Glomerular visceral epithelial cell (primary cell): ENCODE data around the gene PNN.
"Not testable (repeated sequence)": the region's sequence is repeated elsewhere in the genome, so short reads cannot be mapped to it uniquely, and the experiment has no call there.

Source experiments
- DNase-seq: peaks from one replicate; pipeline ENCODE4 v3.0.0-alpha.2; 2016; ENCODE audit errors: extremely low spot score

PNN gene

DNA sequence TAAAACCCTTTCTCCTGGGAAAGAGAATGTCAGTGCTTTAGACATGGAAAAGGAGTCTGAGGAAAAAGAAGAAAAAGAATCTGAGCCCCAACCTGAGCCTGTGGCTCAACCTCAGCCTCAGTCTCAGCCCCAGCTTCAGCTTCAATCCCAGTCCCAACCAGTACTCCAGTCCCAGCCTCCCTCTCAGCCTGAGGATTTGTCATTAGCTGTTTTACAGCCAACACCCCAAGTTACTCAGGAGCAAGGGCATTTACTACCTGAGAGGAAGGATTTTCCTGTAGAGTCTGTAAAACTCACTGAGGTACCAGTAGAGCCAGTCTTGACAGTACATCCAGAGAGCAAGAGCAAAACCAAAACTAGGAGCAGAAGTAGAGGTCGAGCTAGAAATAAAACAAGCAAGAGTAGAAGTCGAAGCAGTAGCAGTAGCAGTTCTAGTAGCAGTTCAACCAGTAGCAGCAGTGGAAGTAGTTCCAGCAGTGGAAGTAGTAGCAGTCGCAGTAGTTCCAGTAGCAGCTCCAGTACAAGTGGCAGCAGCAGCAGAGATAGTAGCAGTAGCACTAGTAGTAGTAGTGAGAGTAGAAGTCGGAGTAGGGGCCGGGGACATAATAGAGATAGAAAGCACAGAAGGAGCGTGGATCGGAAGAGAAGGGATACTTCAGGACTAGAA, 6.1 kb downstream of the PNN start:
- no peak for DNase-seq

- DNase-seq: no peak
Measured at GRCh38 chr14:39181693-39182047, 6.6 kb downstream of the PNN start.

GRCh38 chr14:39182770-39183684, 8.0 kb downstream of the PNN start:
- DNase-seq: no peak

GRCh38 chr14:39183685-39184003, 8.6 kb downstream of the PNN start:
- not testable (repeated sequence) for DNase-seq

DNA sequence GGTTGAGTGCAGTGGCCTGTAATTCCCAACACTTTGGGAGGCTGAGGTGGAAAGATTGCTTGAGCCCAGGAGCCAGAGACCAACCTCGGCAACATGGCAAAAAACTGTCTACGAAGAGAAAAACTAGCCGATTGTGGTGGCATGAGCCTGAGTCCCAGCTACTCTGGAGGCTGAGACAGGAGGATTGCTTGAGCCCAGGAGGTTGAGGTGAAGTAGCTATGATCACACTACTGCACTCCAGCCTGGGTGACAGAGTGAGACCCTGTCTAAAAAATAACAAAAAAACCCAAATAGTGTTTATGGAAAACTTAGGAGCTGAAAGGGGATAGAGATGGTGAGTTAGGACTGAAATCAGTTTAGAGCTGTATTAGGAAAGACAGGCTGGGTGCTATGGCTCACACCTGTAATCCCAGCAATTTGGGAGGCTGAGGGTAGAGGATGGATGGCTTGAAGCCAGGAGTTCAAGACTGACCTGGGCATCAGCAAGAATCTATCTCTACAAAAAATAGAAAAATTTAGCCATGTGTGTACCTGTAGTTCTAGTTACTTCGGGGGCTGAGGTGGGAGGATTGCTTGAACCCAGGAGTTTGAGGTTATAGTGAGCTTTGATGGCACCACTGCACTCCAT, 9.7 kb downstream of the PNN start:
- no peak for DNase-seq

DNA sequence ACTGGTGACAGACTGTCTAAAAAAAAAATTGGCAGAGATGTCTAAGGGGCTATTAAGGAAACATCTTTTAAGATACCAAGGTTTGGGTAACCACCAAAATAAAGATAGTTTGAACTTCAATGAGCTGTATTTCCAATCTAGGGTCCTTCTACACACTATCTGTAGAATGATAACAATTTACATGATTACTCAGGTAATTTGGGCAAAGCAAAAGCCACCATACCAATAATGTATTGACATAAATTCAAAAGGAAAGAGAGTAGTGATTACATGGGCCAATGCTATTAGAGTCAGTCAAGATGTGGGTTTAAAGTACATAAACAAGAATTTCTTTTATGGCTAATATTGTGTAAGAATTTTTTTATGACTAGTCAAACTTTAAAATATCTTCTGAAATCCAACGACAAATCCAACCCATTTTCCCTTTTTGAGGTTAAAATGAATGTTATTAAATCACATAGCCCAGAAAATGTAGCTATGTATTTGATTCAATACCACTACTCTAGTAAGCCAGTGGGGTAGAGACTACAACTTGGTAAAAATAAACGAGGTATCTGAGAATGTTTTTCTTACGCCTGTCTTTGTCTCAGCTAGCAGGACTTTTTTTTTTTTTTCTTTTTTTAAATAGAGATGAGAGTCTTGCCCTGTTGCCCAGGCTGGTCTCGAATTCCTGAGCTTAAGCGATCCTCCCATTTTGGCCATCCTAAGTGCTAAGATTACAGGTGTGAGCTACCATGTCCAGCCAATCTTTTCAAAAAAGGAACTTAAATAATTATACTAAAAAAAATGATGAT, 10.4 kb downstream of the PNN start:
- no peak for DNase-seq

GRCh38 chr14:39186941-39187525, 12.0 kb downstream of the PNN start:
- no peak for DNase-seq

DNA sequence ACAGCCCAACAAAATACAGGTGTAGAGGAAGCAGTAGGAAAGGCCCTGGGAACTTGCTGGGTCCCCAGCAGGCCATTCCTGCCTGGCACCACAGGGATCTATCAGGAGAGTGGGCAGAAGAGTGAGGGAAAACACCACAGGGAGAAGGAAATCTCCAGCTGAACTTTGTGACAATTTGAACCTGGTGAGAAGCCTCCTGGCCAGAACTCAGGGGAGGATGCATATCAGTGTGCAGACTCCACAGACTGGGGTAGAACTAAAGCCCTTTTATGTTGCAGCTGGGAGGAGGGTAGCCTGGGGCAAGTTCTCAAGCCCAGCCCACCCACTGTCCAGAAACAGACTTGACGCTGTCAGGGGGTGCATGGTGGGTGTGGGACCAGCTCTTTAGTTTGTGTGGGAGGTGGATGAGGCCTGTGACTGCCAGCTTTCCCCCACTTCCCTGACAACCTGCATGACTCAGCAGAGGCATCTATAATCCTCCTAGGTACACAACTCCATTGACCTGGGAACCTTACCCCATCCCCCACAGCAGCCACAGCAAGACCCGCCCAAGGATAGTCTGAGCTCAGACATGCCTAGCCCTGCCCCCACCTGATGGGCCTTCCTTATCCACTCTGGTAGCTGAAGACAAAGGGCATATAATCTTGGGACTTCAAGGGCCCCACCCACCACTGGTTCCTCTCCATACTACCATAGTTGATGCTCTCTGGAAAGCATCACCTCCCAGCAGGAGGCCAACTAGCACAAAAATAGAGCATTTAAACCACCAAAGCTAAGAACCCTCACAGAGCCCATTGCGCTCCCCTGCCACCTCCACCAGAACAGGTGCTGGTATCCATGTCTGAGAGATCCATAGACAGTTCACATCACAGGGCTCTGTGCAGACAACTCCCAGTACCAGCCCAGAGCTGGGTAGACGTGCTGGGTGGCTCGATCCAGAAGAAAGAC, 28.9 kb downstream of the PNN start:
- DNase-seq: no peak

DNA sequence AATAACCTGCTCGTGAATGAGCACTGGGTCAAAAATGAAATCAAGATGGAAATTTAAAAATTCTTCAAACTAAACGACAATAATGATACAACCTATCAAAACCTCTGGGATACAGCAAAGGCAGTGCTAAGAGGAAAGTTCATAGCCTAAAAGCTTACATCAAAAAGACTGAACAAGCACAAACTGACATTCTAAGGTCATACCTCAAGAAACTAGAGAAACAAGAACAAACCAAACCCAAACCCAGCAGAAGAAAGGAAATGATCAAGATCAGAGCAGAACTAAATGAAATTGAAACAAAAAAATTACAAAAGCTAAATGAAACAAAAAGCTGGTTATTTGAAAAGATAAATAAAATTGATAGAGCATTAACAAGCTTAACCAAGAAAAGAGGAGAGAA, 32.4 kb downstream of the PNN start:
- DNase-seq: not testable (repeated sequence)

GRCh38 chr14:39211109-39211741, 36.2 kb downstream of the PNN start:
- no peak for DNase-seq

- DNase-seq: no peak
Measured at GRCh38 chr14:39212034-39212433, 37.0 kb downstream of the PNN start.

DNA sequence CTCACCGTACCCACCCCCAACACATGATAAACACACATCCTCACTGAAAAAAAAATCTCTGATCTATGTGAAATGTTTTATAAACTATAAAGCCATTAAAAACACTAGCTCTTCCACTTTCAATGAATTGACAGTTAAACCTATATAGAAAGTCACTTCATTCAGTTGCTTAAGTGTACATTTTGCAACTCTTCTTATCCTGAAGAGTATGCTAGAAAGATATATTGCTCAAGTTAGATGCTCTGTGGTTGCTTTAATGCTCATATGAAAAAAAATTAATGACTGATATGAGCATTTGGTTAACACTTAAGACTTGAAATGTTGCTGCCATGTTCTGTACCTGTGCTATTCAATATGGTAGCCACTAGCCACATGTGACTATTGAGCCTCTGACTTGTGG, 37.6 kb downstream of the PNN start:
- no peak for DNase-seq

GRCh38 chr14:39217214-39217879, 42.3 kb downstream of the PNN start:
- no peak for DNase-seq

GRCh38 chr14:39218171-39218769, 43.2 kb downstream of the PNN start:
- DNase-seq: peak; percentile 41

DNA sequence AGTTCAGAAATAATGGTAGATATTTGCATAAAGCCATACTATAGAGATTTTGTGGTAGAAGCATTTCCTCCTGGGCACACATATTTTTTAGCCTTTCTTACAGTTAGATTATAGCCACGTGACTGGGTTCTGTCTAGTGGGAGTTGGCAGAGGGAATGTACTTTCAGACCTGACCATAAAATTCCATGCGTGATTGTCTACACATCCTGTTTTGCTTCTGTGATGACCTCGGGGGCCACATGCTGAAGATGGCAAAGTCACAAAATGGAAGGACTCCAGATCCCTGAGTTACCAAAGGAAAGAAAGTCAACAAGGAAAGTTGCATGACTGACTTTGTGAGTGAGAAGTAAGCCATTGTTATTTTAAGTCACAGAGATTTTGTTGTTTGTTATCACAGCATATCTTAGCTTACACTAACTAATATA, 44.0 kb downstream of the PNN start:
- DNase-seq: peak; percentile 36

GRCh38 chr14:39220473-39220872, 45.4 kb downstream of the PNN start:
- not testable (repeated sequence) for DNase-seq

- DNase-seq: no peak
Measured at GRCh38 chr14:39228044-39228443, 53.0 kb downstream of the PNN start.

- no peak for DNase-seq
Measured at GRCh38 chr14:39228509-39229221, 53.6 kb downstream of the PNN start.

DNA sequence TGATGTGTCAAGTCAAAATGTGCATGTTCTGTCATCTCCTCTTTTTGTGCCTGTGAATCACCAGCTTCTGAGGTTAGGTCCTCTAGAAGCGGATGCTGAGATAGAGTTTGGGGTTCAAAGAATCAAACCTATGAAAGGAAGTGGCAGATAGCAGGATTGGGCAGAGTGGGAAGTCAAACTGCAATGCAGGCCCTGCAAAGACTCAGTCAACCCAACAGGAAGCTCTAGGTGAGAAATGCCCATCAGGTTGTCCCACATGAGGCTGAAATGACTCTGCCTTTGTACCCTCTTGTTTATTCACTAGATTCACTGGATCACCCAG, 54.1 kb downstream of the PNN start:
- DNase-seq: peak; percentile 31
